ENCODE measurements around the gene CCL24.

DNA sequence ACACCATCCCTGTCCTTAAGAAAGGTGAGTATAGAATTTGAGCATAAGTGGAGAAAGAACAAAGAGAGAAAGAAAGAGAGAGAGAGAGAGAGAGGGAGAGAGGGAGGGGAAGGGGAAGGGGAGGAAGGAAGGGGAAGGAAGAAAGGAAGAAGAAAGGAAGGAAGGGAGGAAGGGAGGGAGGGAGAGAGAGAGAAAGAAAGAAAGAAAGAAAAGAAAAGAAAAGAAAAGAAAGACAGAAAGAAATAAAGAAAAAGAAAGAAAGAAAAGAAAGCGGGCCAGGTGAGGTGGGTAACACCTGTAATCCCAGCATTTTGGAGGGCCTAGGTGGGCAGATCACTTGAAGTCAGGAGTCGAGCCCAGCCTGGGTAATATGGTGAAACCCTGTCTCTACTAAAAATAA lies 19.9 kb downstream of the CCL24 start:
- TF ChIP-seq CTCF (conservative IDR thresholded peaks at IDR 0.05; ENCODE audit: low read depth, low read length) (no peak), POLR2A (IDR thresholded peaks at IDR 0.05; ENCODE audit: low read depth, low read length) (no peak), BHLHE40 (IDR thresholded peaks at IDR 0.05; ENCODE audit: low read depth, low read length) (no peak), MXI1 (IDR thresholded peaks at IDR 0.05; ENCODE audit: borderline replicate concordance, low read depth, low read length) (no peak), RAD21 (IDR thresholded peaks at IDR 0.05; ENCODE audit: low read length) (no peak), CEBPB (IDR thresholded peaks at IDR 0.05; ENCODE audit: low read depth, low read length) (no peak), NFE2L2 (IDR thresholded peaks at IDR 0.05; ENCODE audit: low read depth, low read length) (no peak), FOS (IDR thresholded peaks at IDR 0.05; ENCODE audit: low read depth, low read length) (no peak)

All from IMR-90 (cell line).